Mesenchymal stem cell (in vitro differentiated cells and primary cell): ENCODE data around the gene RAB43.

Experiments used
- DNase-seq: peaks from one replicate; pipeline ENCODE4 v3.0.0-alpha.2; 2013
- H2AFZ ChIP-seq: one replicate; pipeline ENCODE4 v1.6.1; 2013; ENCODE audit warnings: low read depth, mild to moderate bottlenecking, control low read depth, inconsistent platforms, low read length, moderate library complexity
- H2AK5ac ChIP-seq: 2 replicates; pipeline ENCODE4 v1.6.1; 2013; ENCODE audit warnings: low read length, moderate library complexity, mild to moderate bottlenecking, inconsistent platforms; ENCODE audit not compliant: severe bottlenecking
- H2BK120ac ChIP-seq: one replicate; pipeline ENCODE4 v1.6.1; 2013; ENCODE audit warnings: low read depth, mild to moderate bottlenecking, inconsistent platforms, low read length, moderate library complexity
- H2BK12ac ChIP-seq, 2 experiments: one replicate each; pipeline ENCODE4 v1.6.1; 2013; ENCODE audit warnings: inconsistent platforms in 2 of 2, low read length in 2 of 2, mild to moderate bottlenecking in 2 of 2, moderate library complexity in 2 of 2, control low read depth in 1 of 2
- H2BK15ac ChIP-seq: one replicate; pipeline ENCODE4 v1.6.1; 2013; ENCODE audit warnings: mild to moderate bottlenecking, low read depth, inconsistent platforms; ENCODE audit not compliant: poor library complexity, severe bottlenecking
- H2BK5ac ChIP-seq: 2 replicates; pipeline ENCODE4 v1.6.1; 2013; ENCODE audit warnings: low read depth, mild to moderate bottlenecking, low read length, control low read depth, inconsistent platforms; ENCODE audit not compliant: poor library complexity, severe bottlenecking
- H3K14ac ChIP-seq, 2 experiments: one replicate each; pipeline ENCODE4 v1.6.1; 2013; ENCODE audit warnings: inconsistent platforms in 2 of 2, low read length in 2 of 2, control low read depth in 1 of 2, mild to moderate bottlenecking in 1 of 2, moderate library complexity in 1 of 2
- H3K18ac ChIP-seq, 2 experiments: one replicate each; pipeline ENCODE4 v1.6.1; 2013; ENCODE audit warnings: inconsistent platforms in 2 of 2, low read length in 2 of 2, control low read depth in 1 of 2, low read depth in 1 of 2, mild to moderate bottlenecking in 1 of 2
- H3K23ac ChIP-seq, 2 experiments: one replicate each; pipeline ENCODE4 v1.6.1; 2013; ENCODE audit warnings: inconsistent platforms in 2 of 2, low read length in 2 of 2, mild to moderate bottlenecking in 2 of 2, moderate library complexity in 2 of 2, control low read depth in 1 of 2
- H3K27ac ChIP-seq: 2 replicates; pipeline ENCODE4 v1.5.1; 2013; ENCODE audit warnings: mild to moderate bottlenecking, moderate library complexity, low read length, control low read depth, inconsistent platforms; ENCODE audit not compliant: poor library complexity, severe bottlenecking
- H3K27me3 ChIP-seq, 2 experiments: 2 replicates each; pipeline versions ENCODE4 v1.6.1 to v1.7.0; 2013; ENCODE audit warnings: low read length in 2 of 2, mild to moderate bottlenecking in 2 of 2, moderate library complexity in 2 of 2, control low read depth in 1 of 2, inconsistent platforms in 1 of 2; ENCODE audit not compliant: control insufficient read depth in 1 of 2, insufficient read depth in 1 of 2
- H3K36me3 ChIP-seq, 2 experiments: 2 replicates each; pipeline versions ENCODE4 v1.6.1 to v1.7.0; 2013; ENCODE audit warnings: low read length in 2 of 2, control low read depth in 1 of 2, inconsistent platforms in 1 of 2, low read depth in 1 of 2, mild to moderate bottlenecking in 1 of 2; ENCODE audit not compliant: insufficient read depth in 2 of 2, control insufficient read depth in 1 of 2
- H3K4ac ChIP-seq, 2 experiments: one replicate each; pipeline ENCODE4 v1.6.1; 2013; ENCODE audit warnings: inconsistent platforms in 2 of 2, low read length in 2 of 2, mild to moderate bottlenecking in 2 of 2, moderate library complexity in 2 of 2, control low read depth in 1 of 2, low read depth in 1 of 2
- H3K4me1 ChIP-seq: 2 replicates; pipeline ENCODE4 v1.6.1; 2013; ENCODE audit warnings: low read depth, low read length, control low read depth; ENCODE audit not compliant: control insufficient read depth, insufficient read depth
- H3K4me2 ChIP-seq: 2 replicates; pipeline ENCODE4 v1.6.1; 2013; ENCODE audit warnings: low read length, mild to moderate bottlenecking, inconsistent platforms; ENCODE audit not compliant: poor library complexity, severe bottlenecking
- H3K4me3 ChIP-seq, 2 experiments: 2 replicates each; pipeline versions ENCODE4 v1.5.1 to v1.7.0; 2013; ENCODE audit warnings: low read length in 2 of 2, mild to moderate bottlenecking in 2 of 2, control low read depth in 1 of 2, low read depth in 1 of 2; ENCODE audit not compliant: insufficient read depth in 1 of 2
- H3K79me1 ChIP-seq: replicated peaks from 2 replicates; pipeline ENCODE4 v1.6.1; 2013; ENCODE audit warnings: mild to moderate bottlenecking, control low read depth, low read length, inconsistent platforms; ENCODE audit not compliant: poor library complexity, severe bottlenecking
- H3K9ac ChIP-seq: 2 replicates; pipeline ENCODE4 v1.7.0; 2013; ENCODE audit warnings: mild to moderate bottlenecking, low read length, moderate library complexity
- H3K9me3 ChIP-seq: 2 replicates; pipeline ENCODE4 v1.7.0; 2013; ENCODE audit warnings: mild to moderate bottlenecking, low read length; ENCODE audit not compliant: control insufficient read depth
- H4K8ac ChIP-seq: one replicate; pipeline ENCODE4 v1.6.1; 2013; ENCODE audit warnings: inconsistent platforms, mild to moderate bottlenecking, low read length, moderate library complexity
- H4K91ac ChIP-seq: one replicate; pipeline ENCODE4 v1.6.1; 2013; ENCODE audit warnings: mild to moderate bottlenecking, low read length, inconsistent platforms
- WGBS: methylation state at CpG from one replicate; pipeline ENCODE4 v1.1.7; 2013; ENCODE audit warnings: mixed read lengths; 5-methylcytosine and 5-hydroxymethylcytosine counted together

RAB43 gene

DNA sequence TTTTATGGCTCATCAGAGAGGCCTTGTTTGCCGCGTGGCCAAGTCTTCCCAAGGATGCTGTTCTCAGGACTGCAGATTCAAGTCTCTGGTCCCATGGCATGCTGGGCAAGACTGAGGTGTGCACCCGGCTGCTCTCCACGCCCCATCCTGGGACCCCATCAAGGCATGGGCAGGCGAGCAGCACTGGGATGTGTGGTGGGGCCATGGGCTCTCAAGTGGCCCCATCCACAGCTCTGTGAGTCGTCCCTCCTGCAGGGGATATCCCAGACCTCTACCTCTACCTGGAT lies 74.1 kb downstream of the RAB43 start:
- 80% methylated on average over 6 of the region's 6 CpGs for WGBS
- Histone ChIP-seq H4K8ac (no peak overlapping the region), H4K91ac (no peak overlapping the region)

DNA sequence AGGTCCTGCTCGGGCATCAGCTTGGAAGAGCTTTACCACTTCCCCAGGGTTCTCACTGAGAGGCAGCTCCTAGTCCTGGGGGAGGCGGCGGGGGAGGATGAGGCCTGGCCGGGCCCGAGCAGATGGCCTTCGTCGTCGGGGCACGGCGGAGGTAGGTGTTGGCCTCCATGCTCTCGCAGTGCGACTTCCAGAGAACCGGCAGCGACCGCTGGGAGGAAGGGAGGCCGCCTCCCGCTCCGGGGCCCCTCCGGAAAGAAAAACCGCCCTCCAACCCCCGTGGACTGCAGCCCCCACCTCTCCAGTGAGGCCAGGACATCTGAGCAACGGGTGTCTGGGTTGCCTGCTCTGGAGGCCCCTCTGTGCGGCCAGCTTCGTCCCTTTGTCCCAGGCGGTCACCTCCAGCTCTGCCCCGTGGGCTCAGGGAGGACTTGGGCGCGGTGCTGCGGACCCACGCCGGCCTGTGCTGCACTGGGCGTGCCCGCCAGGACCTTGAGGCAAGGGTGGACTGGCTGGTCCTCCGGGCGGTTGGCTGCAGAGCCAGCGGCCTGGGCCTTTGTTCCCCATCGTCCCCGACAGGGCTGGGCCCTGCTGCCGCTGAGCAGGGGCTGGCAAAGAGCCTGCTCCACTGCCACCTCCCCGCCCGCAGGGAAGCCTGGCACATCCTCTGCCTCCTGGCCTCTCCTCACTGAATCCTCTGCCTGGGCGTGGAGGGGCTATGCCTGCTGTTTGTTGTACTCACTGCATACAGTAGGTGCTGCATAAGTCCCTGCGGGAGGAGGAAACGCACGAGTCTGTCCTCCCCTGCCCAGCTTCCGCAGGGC lies 74.7 kb downstream of the RAB43 start:
- no peaks in the 10 kb centered on the region for H3K79me1 ChIP-seq

More for the DNA sequence above, 74.1 kb downstream of the RAB43 start:
- H3K9ac ChIP-seq = no peak overlapping the region
- peaks cover 0 to 6% of the 10 kb centered on the region in 2 experiments for H3K36me3 ChIP-seq
- peaks cover 12% of the 10 kb centered on the region for H3K9me3 ChIP-seq
- H3K14ac ChIP-seq = no peak overlapping the region
- no peak overlapping the region for H2BK5ac ChIP-seq
- H2AFZ ChIP-seq = no peak overlapping the region
- no peak overlapping the region for H3K23ac ChIP-seq
- no peak overlapping the region for H2AK5ac ChIP-seq
- no peak overlapping the region for H3K4me2 ChIP-seq
- no peak overlapping the region for H2BK12ac ChIP-seq
- peaks cover 3% of the 10 kb centered on the region for H3K4me1 ChIP-seq
- no peak overlapping the region for H3K18ac ChIP-seq
- H2BK15ac ChIP-seq = no peak overlapping the region
- H3K27ac ChIP-seq = no peak overlapping the region
- no peak overlapping the region for H3K4me3 ChIP-seq
- H2BK120ac ChIP-seq = no peak overlapping the region
- H3K27me3 ChIP-seq = peaks cover under 1 to 20% of the 10 kb centered on the region in 2 experiments
- no peak for DNase-seq
- no peak overlapping the region for H3K4ac ChIP-seq
- H3K79me1 ChIP-seq = no peaks in the 10 kb centered on the region

DNA sequence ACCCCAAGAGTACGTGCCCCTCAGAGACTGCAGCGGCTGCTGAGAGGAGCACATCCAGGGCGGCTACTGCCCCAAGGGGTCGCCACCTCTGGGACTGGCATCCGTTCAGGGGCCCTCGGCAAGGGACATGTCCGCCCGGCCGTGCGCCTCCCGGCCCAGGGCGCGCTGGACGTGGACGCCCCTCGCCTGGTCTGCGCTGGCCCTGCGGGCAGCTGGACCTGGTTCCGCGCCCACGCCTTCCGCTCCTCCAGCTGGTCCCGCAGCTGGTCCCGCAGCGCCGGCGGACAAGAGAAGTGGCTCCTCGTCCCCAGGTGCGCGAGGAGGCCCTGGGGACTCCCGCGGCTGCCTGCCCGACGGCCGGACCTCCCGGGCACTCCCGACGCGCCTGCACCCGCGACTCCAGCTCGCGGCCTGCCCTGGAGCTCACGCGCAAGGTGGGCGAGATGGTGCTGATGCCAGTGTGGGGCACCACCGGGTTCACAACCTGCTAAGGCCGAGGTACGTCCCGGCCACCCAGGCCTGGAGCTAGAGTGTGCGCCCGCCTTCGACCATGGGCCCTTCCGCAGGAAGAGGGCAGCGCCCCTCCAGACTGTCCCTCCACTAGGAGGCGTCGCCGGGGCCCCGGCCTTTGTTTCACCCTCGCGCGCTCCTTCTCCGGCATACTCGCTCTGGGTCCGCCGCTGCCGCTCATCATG lies 75.4 kb downstream of the RAB43 start:
- no peak overlapping the region for H2BK12ac ChIP-seq
- H2BK15ac ChIP-seq = no peak overlapping the region
- no peak overlapping the region for H3K14ac ChIP-seq
- no peak overlapping the region for H3K4me3 ChIP-seq
- H3K79me1 ChIP-seq = no peaks in the 10 kb centered on the region
- no peak overlapping the region for H3K27ac ChIP-seq
- peaks cover 8 to 28% of the 10 kb centered on the region in 2 experiments for H3K27me3 ChIP-seq
- no peaks in the 10 kb centered on the region for H3K4me1 ChIP-seq
- peaks cover 0 to 6% of the 10 kb centered on the region in 2 experiments for H3K36me3 ChIP-seq
- no peak overlapping the region for H3K18ac ChIP-seq
- H3K23ac ChIP-seq = no peak overlapping the region
- no peak overlapping the region for H3K9ac ChIP-seq
- no peak overlapping the region for H2BK120ac ChIP-seq
- peaks cover 15% of the 10 kb centered on the region for H3K9me3 ChIP-seq
- no peak overlapping the region for H2AFZ ChIP-seq
- DNase-seq = no peak
- H4K91ac ChIP-seq = no peak overlapping the region
- H3K4ac ChIP-seq = no peak overlapping the region
- no peak overlapping the region for H2BK5ac ChIP-seq
- 94% methylated on average over 67 of the region's 67 CpGs for WGBS
- H3K4me2 ChIP-seq = no peak overlapping the region
- no peak overlapping the region for H4K8ac ChIP-seq
- H2AK5ac ChIP-seq = no peak overlapping the region

More for the DNA sequence above, 74.7 kb downstream of the RAB43 start:
- H3K9me3 ChIP-seq = peaks cover 15% of the 10 kb centered on the region
- no peak overlapping the region for H3K4ac ChIP-seq
- H3K4me1 ChIP-seq = peaks cover 2% of the 10 kb centered on the region
- H2BK5ac ChIP-seq = no peak overlapping the region
- H4K91ac ChIP-seq = no peak overlapping the region
- H3K27ac ChIP-seq = no peak overlapping the region
- H3K36me3 ChIP-seq = peaks cover 0 to 6% of the 10 kb centered on the region in 2 experiments
- H4K8ac ChIP-seq = no peak overlapping the region
- H2BK120ac ChIP-seq = no peak overlapping the region
- no peak overlapping the region for H2BK15ac ChIP-seq
- DNase-seq = no peak
- no peak overlapping the region for H3K4me3 ChIP-seq
- no peak overlapping the region for H2AK5ac ChIP-seq
- WGBS = 88% methylated on average over 46 of the region's 46 CpGs
- H2AFZ ChIP-seq = no peak overlapping the region
- no peak overlapping the region for H3K18ac ChIP-seq
- H3K14ac ChIP-seq = no peak overlapping the region
- no peak overlapping the region for H3K9ac ChIP-seq
- H3K27me3 ChIP-seq = peaks cover 6 to 25% of the 10 kb centered on the region in 2 experiments
- no peak overlapping the region for H3K23ac ChIP-seq
- H3K4me2 ChIP-seq = no peak overlapping the region
- no peak overlapping the region for H2BK12ac ChIP-seq

DNA sequence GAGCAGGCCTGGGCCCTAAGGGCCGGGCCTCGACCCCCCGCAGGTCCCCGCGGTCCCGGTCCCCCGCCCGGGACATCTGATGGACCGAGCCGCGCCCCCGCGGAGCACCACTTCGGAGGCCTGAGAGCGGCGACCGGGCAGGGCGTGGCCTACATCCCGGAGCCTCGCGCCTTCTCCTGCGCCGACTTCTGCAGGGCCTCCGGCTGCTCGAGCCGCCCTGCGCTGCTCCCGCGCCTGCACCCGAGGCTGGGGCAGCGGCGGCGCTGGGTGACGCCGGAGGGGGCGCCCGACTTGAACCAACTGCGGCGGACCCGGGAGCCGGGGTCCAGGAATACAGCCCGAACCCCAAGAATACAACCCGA lies 75.9 kb downstream of the RAB43 start:
- Histone ChIP-seq H2BK12ac (no peak overlapping the region), H3K14ac (no peak overlapping the region), H3K9ac (no peak overlapping the region), H2BK120ac (no peak overlapping the region), H3K9me3 (peaks cover 15% of the 10 kb centered on the region), H3K79me1 (no peaks in the 10 kb centered on the region), H3K4ac (no peak overlapping the region), H3K27ac (no peak overlapping the region), H3K27me3 (peaks cover 8 to 28% of the 10 kb centered on the region in 2 experiments), H3K4me3 (no peak overlapping the region), H3K4me2 (no peak overlapping the region), H2BK15ac (no peak overlapping the region), H3K36me3 (peaks cover 0 to 6% of the 10 kb centered on the region in 2 experiments), H2AFZ (no peak overlapping the region), H4K8ac (no peak overlapping the region), H4K91ac (no peak overlapping the region), H2AK5ac (no peak overlapping the region), H3K4me1 (no peaks in the 10 kb centered on the region), H3K18ac (no peak overlapping the region), H3K23ac (no peak overlapping the region), H2BK5ac (no peak overlapping the region)
- no peak for DNase-seq
- WGBS = 97% methylated on average over 43 of the region's 43 CpGs
